HUES6 (cell line): ENCODE data around the gene PEX6.
"Not testable (repeated sequence)": the region's sequence is repeated elsewhere in the genome, so short reads cannot be mapped to it uniquely, and the experiment has no call there.

ENCODE experiments used
- H3K27ac ChIP-seq: 2 replicates; pipeline ENCODE4 v1.7.0; 2013; ENCODE audit warnings: low read depth, mild to moderate bottlenecking, low read length, inconsistent platforms
- H3K27me3 ChIP-seq: 2 replicates; pipeline ENCODE4 v1.6.1; 2013; ENCODE audit warnings: low read length; ENCODE audit not compliant: control insufficient read depth, insufficient read depth
- H3K36me3 ChIP-seq: 2 replicates; pipeline ENCODE4 v1.6.1; 2013; ENCODE audit warnings: low read length; ENCODE audit not compliant: control insufficient read depth, insufficient read depth
- H3K4me1 ChIP-seq: 2 replicates; pipeline ENCODE4 v1.6.1; 2013; ENCODE audit warnings: low read length; ENCODE audit not compliant: control insufficient read depth, insufficient read depth
- H3K4me3 ChIP-seq: 2 replicates; pipeline ENCODE4 v1.5.1; 2013; ENCODE audit warnings: low read depth, low read length
- H3K9ac ChIP-seq: one replicate; pipeline ENCODE4 v1.6.1; 2013; ENCODE audit warnings: mild to moderate bottlenecking, low read length
- H3K9me3 ChIP-seq: 2 replicates; pipeline ENCODE4 v1.6.1; 2013; ENCODE audit warnings: low read depth, low read length; ENCODE audit not compliant: control insufficient read depth, insufficient read depth

The PEX6 gene

GRCh38 chr6:42947950-42948349 is 31.0 kb downstream of the PEX6 start:
- Histone ChIP-seq H3K9me3 (no peaks in the 10 kb centered on the region), H3K4me3 (no peak overlapping the region), H3K4me1 (no peaks in the 10 kb centered on the region), H3K9ac (no peak overlapping the region), H3K27me3 (no peaks in the 10 kb centered on the region), H3K27ac (no peak overlapping the region), H3K36me3 (peaks cover 3% of the 10 kb centered on the region; the same call in 1 of the 2 replicates)

GRCh38 chr6:42942444-42942843 is 36.5 kb downstream of the PEX6 start:
- Histone ChIP-seq H3K9me3 (no peaks in the 10 kb centered on the region), H3K36me3 (peaks cover 43% of the 10 kb centered on the region), H3K4me1 (peaks cover 10% of the 10 kb centered on the region; the same call in 1 of the 2 replicates), H3K27me3 (no peaks in the 10 kb centered on the region), H3K9ac (no peak overlapping the region), H3K27ac (no peak overlapping the region), H3K4me3 (no peak overlapping the region)

GRCh38 chr6:42941356-42941755 is 37.6 kb downstream of the PEX6 start:
- H3K9ac ChIP-seq, H3K27ac ChIP-seq, H3K9me3 ChIP-seq, H3K27me3 ChIP-seq, H3K4me3 ChIP-seq: not testable (repeated sequence)
- Histone ChIP-seq H3K4me1 (peaks cover 10% of the 10 kb centered on the region; the same call in 1 of the 2 replicates), H3K36me3 (peaks cover 54% of the 10 kb centered on the region)

- Histone ChIP-seq H3K27ac (no peak overlapping the region), H3K9me3 (no peaks in the 10 kb centered on the region), H3K36me3 (peaks cover 62% of the 10 kb centered on the region), H3K4me1 (peaks cover 10% of the 10 kb centered on the region; the same call in 1 of the 2 replicates), H3K9ac (no peak overlapping the region), H3K4me3 (no peak overlapping the region), H3K27me3 (no peaks in the 10 kb centered on the region)
Observed at GRCh38 chr6:42940493-42941045, 38.4 kb downstream of the PEX6 start.

GRCh38 chr6:42939810-42940167 is 39.2 kb downstream of the PEX6 start:
- Histone ChIP-seq H3K27ac (no peak overlapping the region), H3K36me3 (peaks cover 69% of the 10 kb centered on the region)

GRCh38 chr6:42938987-42939809 is 39.8 kb downstream of the PEX6 start:
- no peak overlapping the region for H3K27ac ChIP-seq
- H3K4me1 ChIP-seq, result peaks cover 10% of the 10 kb centered on the region; the same call in 1 of the 2 replicates
- no peaks in the 10 kb centered on the region for H3K9me3 ChIP-seq
- H3K36me3 ChIP-seq, result peaks cover 74% of the 10 kb centered on the region
- no peak overlapping the region for H3K4me3 ChIP-seq
- no peak overlapping the region for H3K9ac ChIP-seq
- H3K27me3 ChIP-seq, result no peaks in the 10 kb centered on the region

More at GRCh38 chr6:42939810-42940167, 39.2 kb downstream of the PEX6 start:
- Histone ChIP-seq H3K4me3 (no peak overlapping the region), H3K27me3 (no peaks in the 10 kb centered on the region), H3K9ac (no peak overlapping the region), H3K9me3 (no peaks in the 10 kb centered on the region), H3K4me1 (peaks cover 10% of the 10 kb centered on the region; the same call in 1 of the 2 replicates)

- Histone ChIP-seq H3K27me3 (no peaks in the 10 kb centered on the region), H3K27ac (no peak overlapping the region), H3K4me1 (peaks cover 10% of the 10 kb centered on the region; the same call in 1 of the 2 replicates), H3K4me3 (no peak overlapping the region), H3K9me3 (no peaks in the 10 kb centered on the region), H3K9ac (no peak overlapping the region), H3K36me3 (peaks cover 78% of the 10 kb centered on the region)
Observed at GRCh38 chr6:42938428-42938796, 40.6 kb downstream of the PEX6 start.

- Histone ChIP-seq H3K9me3 (no peaks in the 10 kb centered on the region), H3K27ac (no peak overlapping the region), H3K36me3 (peaks cover 84% of the 10 kb centered on the region), H3K9ac (no peak overlapping the region), H3K4me1 (peaks cover 10% of the 10 kb centered on the region; the same call in 1 of the 2 replicates), H3K27me3 (no peaks in the 10 kb centered on the region), H3K4me3 (no peak overlapping the region)
Observed at GRCh38 chr6:42937548-42938427, 41.2 kb downstream of the PEX6 start.

- Histone ChIP-seq H3K4me3 (no peak overlapping the region), H3K4me1 (peaks cover 10% of the 10 kb centered on the region; the same call in 1 of the 2 replicates), H3K27me3 (no peaks in the 10 kb centered on the region), H3K9ac (no peak overlapping the region), H3K27ac (no peak overlapping the region), H3K36me3 (peaks cover 87% of the 10 kb centered on the region), H3K9me3 (no peaks in the 10 kb centered on the region)
Observed at GRCh38 chr6:42936398-42936797, 42.6 kb downstream of the PEX6 start.

- no peaks in the 10 kb centered on the region for H3K9me3 ChIP-seq
- H3K4me1 ChIP-seq, result peaks cover 13% of the 10 kb centered on the region
- H3K4me3 ChIP-seq, result no peak overlapping the region
- H3K36me3 ChIP-seq, result peaks cover 79% of the 10 kb centered on the region
- H3K9ac ChIP-seq, result no peak overlapping the region
- no peak overlapping the region for H3K27ac ChIP-seq
- no peaks in the 10 kb centered on the region for H3K27me3 ChIP-seq
Observed at GRCh38 chr6:42935322-42935721, 43.7 kb downstream of the PEX6 start.
